SK-N-SH (cell line): ENCODE results near the gene GJD4. TPM values are rescaled to one million over a fixed set of nuclear protein-coding genes. Genes with fewer than 3 reads are reported as not detected.

Source experiments
- CTCF ChIA-PET: fragments of 300-600, 350-600 bp; formaldehyde crosslinking; extraction: SDS; loops from one replicate; lab custom pipeline; 2021; lab: Yijun Ruan, JAX
- POLR2A ChIA-PET: fragments of 350-600 bp; sonication (Branson Sonifier 250); formaldehyde crosslinking; extraction: SDS; loops from one replicate; lab custom pipeline; 2020; ENCODE audit warnings: antibody characterized with exemption, inconsistent platforms; lab: Yijun Ruan, JAX
- DNase-seq: peaks from one replicate; pipeline ENCODE4 v3.0.0; 2012
- H2AFZ ChIP-seq: fragments of 200-600 bp; sonication (generic); 2 replicates; pipeline ENCODE4 v1.8.1; 2016; ENCODE audit warnings: antibody characterized with exemption, mild to moderate bottlenecking, low read depth
- H3F3A ChIP-seq: fragments of 200-600 bp; sonication (generic); replicated peaks from 2 replicates; pipeline ENCODE3; 2016; ENCODE audit warnings: antibody characterized with exemption, mild to moderate bottlenecking; ENCODE audit not compliant: insufficient read depth
- H3K27ac ChIP-seq, 2 experiments: fragments of 200-500 bp in 1 of 2; fragments of 200-600 bp in 1 of 2; sonication (Bioruptor generic) in 1 of 2; sonication (generic), shearing (Covaris generic) in 1 of 2; 2 replicates each; pipeline versions ENCODE4 v1.5.1 to v1.6.1; 2014 to 2016; ENCODE audit warnings: low read depth in 2 of 2, inconsistent platforms in 1 of 2, low read length in 1 of 2, mild to moderate bottlenecking in 1 of 2, mixed read lengths in 1 of 2
- H3K27me3 ChIP-seq: fragments of 200-600 bp; sonication (generic), shearing (Covaris generic); 2 replicates; pipeline ENCODE4 v1.6.1; 2016; ENCODE audit warnings: mixed run types; ENCODE audit not compliant: insufficient read depth
- H3K36me3 ChIP-seq, 2 experiments: fragments of 200-500 bp in 1 of 2; fragments of 200-600 bp in 1 of 2; sonication (Bioruptor generic) in 1 of 2; sonication (generic) in 1 of 2; replicated peaks in 1 of 2; 2 replicates each; pipeline versions ENCODE3 to v1.5.1; 2014 to 2016; ENCODE audit warnings: low read length in 1 of 2, mild to moderate bottlenecking in 1 of 2; ENCODE audit not compliant: insufficient read depth in 2 of 2, control insufficient read depth in 1 of 2
- H3K4me1 ChIP-seq, 2 experiments: fragments of 200-500 bp in 1 of 2; fragments of 200-600 bp in 1 of 2; sonication (Bioruptor generic) in 1 of 2; sonication (generic), shearing (Covaris generic) in 1 of 2; 2 replicates each; pipeline versions ENCODE4 v1.5.1 to v1.6.1; 2014 to 2016; ENCODE audit warnings: low read depth in 1 of 2, low read length in 1 of 2, mixed run types in 1 of 2; ENCODE audit not compliant: insufficient read depth in 2 of 2, control insufficient read depth in 1 of 2
- H3K4me2 ChIP-seq: fragments of 200-600 bp; sonication (generic), shearing (Covaris generic); 2 replicates; pipeline ENCODE4 v1.6.1; 2017; ENCODE audit warnings: mixed run types
- H3K4me3 ChIP-seq, 2 experiments: fragments of 200-500 bp in 1 of 2; fragments of 200-600 bp in 1 of 2; sonication (Bioruptor generic) in 1 of 2; sonication (generic), shearing (Covaris generic) in 1 of 2; 2 replicates each; pipeline versions ENCODE4 v1.5.1 to v1.8.1; 2014 to 2016; ENCODE audit warnings: low read depth in 2 of 2, inconsistent platforms in 1 of 2, low read length in 1 of 2, mild to moderate bottlenecking in 1 of 2, mixed read lengths in 1 of 2, moderate library complexity in 1 of 2
- H3K79me2 ChIP-seq: fragments of 200-600 bp; sonication (generic); 2 replicates; pipeline ENCODE4 v1.8.1; 2017; ENCODE audit warnings: mild to moderate bottlenecking; ENCODE audit not compliant: insufficient read depth
- H3K9ac ChIP-seq: fragments of 200-600 bp; sonication (generic); 2 replicates; pipeline ENCODE4 v1.6.1; 2017; ENCODE audit warnings: mixed run types
- H3K9me2 ChIP-seq: fragments of 200-600 bp; sonication (generic); 2 replicates; pipeline ENCODE4 v1.6.1; 2017; ENCODE audit warnings: mixed run types
- H3K9me3 ChIP-seq: fragments of 200-600 bp; sonication (generic); 2 replicates; pipeline ENCODE4 v1.6.1; 2017; ENCODE audit warnings: mixed run types, mild to moderate bottlenecking, moderate library complexity
- H4K20me1 ChIP-seq: fragments of 200-600 bp; sonication (generic); 2 replicates; pipeline ENCODE4 v1.6.1; 2017; ENCODE audit warnings: mild to moderate bottlenecking, mixed run types; ENCODE audit not compliant: insufficient read depth
- ELF1 ChIP-seq: IDR thresholded peaks from 2 replicates; pipeline ENCODE4 v1.4.0; 2012
- FOXJ3 ChIP-seq: sonication (generic); formaldehyde crosslinking; IDR thresholded peaks from 2 replicates; pipeline ENCODE4 v1.5.1; 2020; ENCODE audit warnings: mild to moderate bottlenecking, missing genetic modification reagents
- GABPA ChIP-seq: IDR thresholded peaks from 2 replicates; pipeline ENCODE4 v1.4.0; 2012; ENCODE audit warnings: low read depth, mild to moderate bottlenecking
- IRF3 ChIP-seq: fragments of 150-350 bp; IDR thresholded peaks from 2 replicates; pipeline ENCODE4 v1.6.1; 2016; ENCODE audit warnings: mild to moderate bottlenecking, low read depth, low read length
- MEF2A ChIP-seq: IDR thresholded peaks from 2 replicates; pipeline ENCODE4 v1.4.0; 2012; ENCODE audit warnings: low read depth, borderline replicate concordance
- NFIC ChIP-seq: IDR thresholded peaks from 2 replicates; pipeline ENCODE4 v1.4.0; 2012; ENCODE audit warnings: borderline replicate concordance
- RFX5 ChIP-seq: IDR thresholded peaks from 2 replicates; pipeline ENCODE4 v1.6.1; 2012; ENCODE audit warnings: mild to moderate bottlenecking, improper control_type of control experiment, low read length
- SIN3A ChIP-seq: IDR thresholded peaks from 2 replicates; pipeline ENCODE4 v1.6.1; 2012; ENCODE audit warnings: low read depth, mild to moderate bottlenecking, low read length, moderate library complexity, borderline replicate concordance
- SMC3 ChIP-seq: IDR thresholded peaks from 2 replicates; pipeline ENCODE4 v1.6.1; 2012; ENCODE audit warnings: low read depth, low read length, improper control_type of control experiment
- TAF1 ChIP-seq: IDR thresholded peaks from 2 replicates; pipeline ENCODE4 v1.6.1; 2012; ENCODE audit warnings: low read depth, mild to moderate bottlenecking, low read length, moderate library complexity, borderline replicate concordance
- USF1 ChIP-seq: IDR thresholded peaks from 2 replicates; pipeline ENCODE4 v1.4.0; 2012; ENCODE audit warnings: low read depth, borderline replicate concordance
- YY1 ChIP-seq: IDR thresholded peaks from 2 replicates; pipeline ENCODE4 v1.4.0; 2012; ENCODE audit warnings: low read depth, mild to moderate bottlenecking
- ZBTB33 ChIP-seq: IDR thresholded peaks from 2 replicates; pipeline ENCODE4 v1.4.0; 2012; ENCODE audit warnings: low read depth, borderline replicate concordance
- WGBS: methylation state at CpG from one replicate; pipeline ENCODE4 v1.1.6; 2017; ENCODE audit warnings: low lambda C conversion rate; 5-methylcytosine and 5-hydroxymethylcytosine counted together
- polyA plus RNA-seq, 3 experiments: library from polyadenylated mRNA; depleted of rRNA; stranded (reverse); fragments of >200 nt; gene quantifications; 2 replicates each; pipeline ENCODE4 v1.2.3, GENCODE V29; 2012
- TF ChIP-seq, protein P1 (sequence below): fragments of 150-350 bp; IDR thresholded peaks from 2 replicates; pipeline ENCODE4 v1.6.1; 2017; ENCODE audit warnings: antibody characterized with exemption, low read length, low read depth, borderline replicate concordance

GJD4 gene
- polyA plus RNA-seq, 1 of the 3 experiments (the other 2 are of a cell fraction), result not detected

- H2AFZ ChIP-seq, result no peak overlapping the region
- ChIA-PET CTCF (interaction anchor here (1.1 to 1.3 kb wide), 2 partner anchors 15 to 22 kb away, joined by 3 to 5 read pairs; no protein-coding TSS in a partner anchor), POLR2A (no interaction called here)
- no peaks in the 10 kb centered on the region for H3K27me3 ChIP-seq
- DNase-seq, result no peak
- H3K4me1 ChIP-seq, result no peaks in the 10 kb centered on the region; a peak in 1 of 4 replicates
- H3K9me2 ChIP-seq, result no peaks in the 10 kb centered on the region
- H3K4me2 ChIP-seq, result no peak overlapping the region
- H3K27ac ChIP-seq, result no peak overlapping the region
- no peak overlapping the region for H3K4me3 ChIP-seq
- no peaks in the 10 kb centered on the region for H3K9me3 ChIP-seq
- no peak overlapping the region for H3K9ac ChIP-seq
- no peaks in the 10 kb centered on the region for H3K36me3 ChIP-seq
- H3F3A ChIP-seq, result no peaks in the 10 kb centered on the region
- WGBS, result 87% methylated on average over 10 of the region's 11 CpGs
- H3K79me2 ChIP-seq, result no peaks in the 10 kb centered on the region
- TF ChIP-seq SIN3A, result no peak
- H4K20me1 ChIP-seq, result no peaks in the 10 kb centered on the region
These were observed 19.8 kb upstream of the GJD4 start for GRCh38 chr10:35585356-35585755.

- Histone ChIP-seq H3K4me2 (no peak overlapping the region), H3K9me2 (no peaks in the 10 kb centered on the region), H3K27ac (no peak overlapping the region), H3K9ac (no peak overlapping the region), H3F3A (no peaks in the 10 kb centered on the region), H3K4me1 (no peaks in the 10 kb centered on the region), H2AFZ (no peak overlapping the region), H3K79me2 (no peaks in the 10 kb centered on the region), H3K9me3 (no peaks in the 10 kb centered on the region), H4K20me1 (no peaks in the 10 kb centered on the region), H3K27me3 (no peaks in the 10 kb centered on the region), H3K4me3 (no peak overlapping the region), H3K36me3 (no peaks in the 10 kb centered on the region)
- TF ChIP-seq YY1 (no peak), USF1 (no peak), GABPA (no peak), SMC3 (no peak), SIN3A (no peak), RFX5 (no peak), TAF1 (no peak), NFIC (no peak), MEF2A (no peak), FOXJ3 (CRISPR knock-in tag) (no peak), ZBTB33 (no peak), IRF3 (no peak), ELF1 (no peak)
- TF ChIP-seq, protein P1, sequence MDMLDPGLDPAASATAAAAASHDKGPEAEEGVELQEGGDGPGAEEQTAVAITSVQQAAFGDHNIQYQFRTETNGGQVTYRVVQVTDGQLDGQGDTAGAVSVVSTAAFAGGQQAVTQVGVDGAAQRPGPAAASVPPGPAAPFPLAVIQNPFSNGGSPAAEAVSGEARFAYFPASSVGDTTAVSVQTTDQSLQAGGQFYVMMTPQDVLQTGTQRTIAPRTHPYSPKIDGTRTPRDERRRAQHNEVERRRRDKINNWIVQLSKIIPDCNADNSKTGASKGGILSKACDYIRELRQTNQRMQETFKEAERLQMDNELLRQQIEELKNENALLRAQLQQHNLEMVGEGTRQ, result no peak
- no peak for DNase-seq
- ChIA-PET POLR2A (no interaction called here), CTCF (interaction anchor here (0.7 to 1.3 kb wide), 2 partner anchors 23 to 367 kb away, joined by 3 to 5 read pairs; no protein-coding TSS in a partner anchor)
- whole genome bisulfite sequencing, result 43% methylated on average over 8 of the region's 8 CpGs
These were observed 19.1 kb upstream of the GJD4 start for GRCh38 chr10:35585903-35586535.
